GM23248 (cell line): ENCODE data around the gene TP53.

Experiments
- EZH2 ChIP-seq: fragments of 200-600 bp; sonication (generic); IDR thresholded peaks from 2 replicates; pipeline ENCODE4 v1.6.1; 2018; ENCODE audit warnings: antibody characterized with exemption, mild to moderate bottlenecking; ENCODE audit not compliant: insufficient read depth, poor library complexity, severe bottlenecking
- EZH2phosphoT487 ChIP-seq: fragments of 200-600 bp; sonication (generic); IDR thresholded peaks from 2 replicates; pipeline ENCODE4 v1.6.1; 2018; ENCODE audit warnings: antibody characterized with exemption, moderate library complexity, mild to moderate bottlenecking, low read depth; ENCODE audit not compliant: insufficient read depth

DNA sequence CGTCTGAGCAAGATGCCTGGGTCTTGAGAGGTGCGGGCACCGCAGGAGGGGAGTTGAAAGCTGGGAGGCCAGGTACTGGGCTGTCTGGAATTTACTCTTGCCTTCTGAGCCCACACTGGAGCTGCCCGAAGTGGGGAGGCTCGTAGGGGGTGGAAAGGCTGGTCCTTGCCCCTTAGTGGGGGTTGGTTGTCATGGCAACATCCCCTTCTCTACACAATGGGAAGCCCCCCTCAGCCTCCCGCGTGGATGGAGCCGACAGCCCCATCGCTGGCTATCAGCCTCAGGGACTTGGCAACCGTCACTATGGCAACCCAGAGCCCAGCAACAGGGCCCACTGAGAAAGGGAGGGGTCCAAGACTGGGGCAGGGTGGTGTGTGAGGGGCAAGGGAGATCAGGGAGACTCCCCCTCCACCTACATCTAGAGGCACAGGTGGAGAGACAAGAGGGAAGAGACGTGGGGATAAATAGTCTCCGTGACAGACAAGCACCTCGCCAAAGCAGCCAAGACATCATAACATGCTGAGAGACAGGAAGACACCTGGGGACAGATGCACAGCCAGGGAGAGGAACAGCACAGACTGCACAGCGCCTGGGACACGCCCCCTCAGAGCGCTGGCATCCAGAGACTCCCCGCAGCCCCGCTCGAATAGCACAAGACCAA, 25.0 kb upstream of the TP53 start:
- TF ChIP-seq EZH2 = no peak
- no peak for TF ChIP-seq EZH2phosphoT487
